Osteocyte (in vitro differentiated cells): Measurements from ENCODE around the gene PPP1R1B. TPM values are rescaled to one million over a fixed set of nuclear protein-coding genes. Genes with fewer than 3 reads are reported as not detected.

ENCODE experiments used
- DNase-seq: peaks from one replicate; pipeline ENCODE4 v3.0.0; 2021; ENCODE audit warnings: mixed read lengths; ENCODE audit not compliant: unreplicated experiment; ENCODE audit errors: extremely low spot score
- H3K27ac Mint-ChIP-seq: one replicate; pipeline ENCODE4 v1.8.0; 2021; ENCODE audit warnings: mild to moderate bottlenecking, mixed read lengths; ENCODE audit not compliant: unreplicated experiment
- H3K27me3 Mint-ChIP-seq: one replicate; pipeline ENCODE4 v1.8.0; 2021; ENCODE audit warnings: mixed read lengths; ENCODE audit not compliant: unreplicated experiment
- H3K36me3 Mint-ChIP-seq: one replicate; pipeline ENCODE4 v1.8.0; 2021; ENCODE audit warnings: mixed read lengths; ENCODE audit not compliant: unreplicated experiment
- H3K4me1 Mint-ChIP-seq: one replicate; pipeline ENCODE4 v1.8.0; 2021; ENCODE audit warnings: mixed read lengths; ENCODE audit not compliant: unreplicated experiment
- H3K4me3 Mint-ChIP-seq: one replicate; pipeline ENCODE4 v1.8.0; 2021; ENCODE audit warnings: mild to moderate bottlenecking, moderate library complexity, mixed read lengths; ENCODE audit not compliant: unreplicated experiment
- H3K9me3 Mint-ChIP-seq: one replicate; pipeline ENCODE4 v1.8.0; 2021; ENCODE audit warnings: mixed read lengths; ENCODE audit not compliant: unreplicated experiment
- total RNA-seq: library from RNA; stranded (reverse); gene quantifications from 2 replicates; pipeline ENCODE4 v1.2.1, GENCODE V29; 2021
- TF ChIP-seq, protein P1 (sequence below): fragments of 200-600 bp; sonication (generic); IDR thresholded peaks from 2 replicates; pipeline ENCODE4 v1.5.0; 2021; ENCODE audit warnings: antibody characterized with exemption, mild to moderate bottlenecking, moderate library complexity

Gene PPP1R1B
- total RNA-seq, 1 donor from 2014 or later: 4.5 TPM

DNA sequence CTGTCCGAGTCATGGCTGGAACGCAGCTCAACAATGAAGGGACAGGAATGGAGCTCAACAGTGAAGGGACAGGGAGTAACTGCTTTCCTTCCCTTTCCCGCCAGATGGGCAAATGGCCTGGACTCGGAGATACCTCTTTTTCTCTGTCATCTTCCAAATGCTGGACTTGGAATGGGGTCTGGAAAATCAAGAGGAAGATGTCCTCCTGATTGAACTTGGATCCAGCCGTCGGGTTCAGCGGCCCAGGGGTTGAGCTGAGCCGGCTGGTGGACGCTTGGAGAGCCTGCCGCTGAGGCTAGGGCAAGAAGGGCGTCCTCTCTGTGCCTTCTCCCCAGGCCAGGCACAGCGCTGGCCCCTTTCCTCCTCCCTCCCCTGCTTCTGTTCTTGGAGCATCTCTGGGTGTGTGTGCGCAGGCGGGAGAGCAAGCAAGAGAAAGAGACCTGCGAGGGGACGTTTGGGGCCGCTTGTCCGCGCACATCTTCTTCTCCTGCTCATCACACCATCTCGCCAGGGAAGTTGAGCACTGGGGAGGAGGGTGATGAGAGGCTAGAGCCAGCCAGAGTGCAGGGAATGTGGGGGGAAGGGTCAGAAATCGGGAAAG, 25.7 kb upstream of the PPP1R1B start:
- no peak overlapping the region for H3K4me3 Mint-ChIP-seq
- DNase-seq: no peak
- H3K27me3 Mint-ChIP-seq: peaks cover 83% of the 10 kb centered on the region
- H3K36me3 Mint-ChIP-seq: peaks cover 3% of the 10 kb centered on the region
- TF ChIP-seq, protein P1, sequence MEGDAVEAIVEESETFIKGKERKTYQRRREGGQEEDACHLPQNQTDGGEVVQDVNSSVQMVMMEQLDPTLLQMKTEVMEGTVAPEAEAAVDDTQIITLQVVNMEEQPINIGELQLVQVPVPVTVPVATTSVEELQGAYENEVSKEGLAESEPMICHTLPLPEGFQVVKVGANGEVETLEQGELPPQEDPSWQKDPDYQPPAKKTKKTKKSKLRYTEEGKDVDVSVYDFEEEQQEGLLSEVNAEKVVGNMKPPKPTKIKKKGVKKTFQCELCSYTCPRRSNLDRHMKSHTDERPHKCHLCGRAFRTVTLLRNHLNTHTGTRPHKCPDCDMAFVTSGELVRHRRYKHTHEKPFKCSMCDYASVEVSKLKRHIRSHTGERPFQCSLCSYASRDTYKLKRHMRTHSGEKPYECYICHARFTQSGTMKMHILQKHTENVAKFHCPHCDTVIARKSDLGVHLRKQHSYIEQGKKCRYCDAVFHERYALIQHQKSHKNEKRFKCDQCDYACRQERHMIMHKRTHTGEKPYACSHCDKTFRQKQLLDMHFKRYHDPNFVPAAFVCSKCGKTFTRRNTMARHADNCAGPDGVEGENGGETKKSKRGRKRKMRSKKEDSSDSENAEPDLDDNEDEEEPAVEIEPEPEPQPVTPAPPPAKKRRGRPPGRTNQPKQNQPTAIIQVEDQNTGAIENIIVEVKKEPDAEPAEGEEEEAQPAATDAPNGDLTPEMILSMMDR: no peak
- H3K9me3 Mint-ChIP-seq: no peaks in the 10 kb centered on the region
- no peak overlapping the region for H3K27ac Mint-ChIP-seq
- peaks cover 22% of the 10 kb centered on the region for H3K4me1 Mint-ChIP-seq

GRCh38 chr17:39601758-39602532, 24.8 kb upstream of the PPP1R1B start:
- H3K9me3 Mint-ChIP-seq: no peaks in the 10 kb centered on the region
- TF ChIP-seq, protein P1: no peak
- H3K4me1 Mint-ChIP-seq: peaks cover 20% of the 10 kb centered on the region
- no peak overlapping the region for H3K4me3 Mint-ChIP-seq
- DNase-seq: no peak
- no peak overlapping the region for H3K27ac Mint-ChIP-seq
- H3K27me3 Mint-ChIP-seq: peaks cover 77% of the 10 kb centered on the region
- peaks cover 3% of the 10 kb centered on the region for H3K36me3 Mint-ChIP-seq

- DNase-seq: no peak
Observed at GRCh38 chr17:39602533-39603303, 24.0 kb upstream of the PPP1R1B start.

DNA sequence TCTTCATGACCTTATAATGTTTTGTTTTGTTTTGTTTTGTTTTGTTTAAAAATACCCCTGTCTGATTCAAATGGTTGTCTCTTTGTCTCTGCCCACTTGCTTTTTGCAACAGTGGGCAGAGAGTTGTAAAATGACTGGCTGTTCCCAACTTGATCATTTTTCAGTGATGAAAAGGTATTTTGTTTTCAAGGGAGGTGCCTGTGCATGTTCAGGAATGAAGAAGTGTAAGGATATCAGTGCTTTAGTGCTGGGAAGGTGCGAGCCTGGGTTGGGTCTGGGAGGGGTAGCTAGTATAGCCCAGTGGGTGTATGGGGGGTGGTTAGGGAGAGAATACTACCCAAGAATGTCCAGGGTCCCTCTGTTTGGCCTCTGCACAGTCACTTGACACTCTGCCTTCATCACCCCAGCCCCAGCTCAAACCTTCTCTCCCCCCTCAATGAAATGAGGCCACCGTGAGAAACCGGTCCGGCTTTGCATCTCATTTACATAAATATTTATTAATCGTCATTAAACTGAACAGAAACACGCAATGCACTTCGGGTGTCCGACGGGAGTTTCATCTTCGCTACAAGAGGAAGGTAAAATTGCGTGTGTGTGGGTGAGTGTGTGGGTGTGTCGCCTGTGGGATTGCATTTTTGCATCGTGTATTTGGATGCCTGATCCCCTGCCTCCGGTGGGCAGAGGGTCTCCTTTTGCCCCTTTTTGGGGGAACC, 23.3 kb upstream of the PPP1R1B start:
- no peak overlapping the region for H3K4me3 Mint-ChIP-seq
- TF ChIP-seq, protein P1: no peak
- peaks cover 3% of the 10 kb centered on the region for H3K36me3 Mint-ChIP-seq
- no peak overlapping the region for H3K27ac Mint-ChIP-seq
- no peaks in the 10 kb centered on the region for H3K9me3 Mint-ChIP-seq
- peaks cover 12% of the 10 kb centered on the region for H3K4me1 Mint-ChIP-seq
- H3K27me3 Mint-ChIP-seq: peaks cover 73% of the 10 kb centered on the region
- no peak for DNase-seq

More at GRCh38 chr17:39602533-39603303, 24.0 kb upstream of the PPP1R1B start:
- Mint-ChIP-seq H3K27me3 (peaks cover 77% of the 10 kb centered on the region), H3K36me3 (peaks cover 3% of the 10 kb centered on the region), H3K4me1 (peaks cover 18% of the 10 kb centered on the region), H3K27ac (no peak overlapping the region), H3K4me3 (no peak overlapping the region), H3K9me3 (no peaks in the 10 kb centered on the region)
- TF ChIP-seq, protein P1: no peak
